GM12878 (cell line): ENCODE measurements around the gene ERC2. TPM values are rescaled to one million over a fixed set of nuclear protein-coding genes. Genes with fewer than 3 reads are reported as not detected.

Experiments used
- ASH2L ChIP-seq: fragments of 300-600, 200-600 bp; sonication (generic); IDR thresholded peaks from 2 replicates; pipeline ENCODE4 v1.6.1; 2017; ENCODE audit warnings: low read depth, mild to moderate bottlenecking, borderline replicate concordance
- BACH1 ChIP-seq: fragments of 450-650 bp; IDR thresholded peaks from 2 replicates; pipeline ENCODE4 v1.6.1; 2017; ENCODE audit warnings: mild to moderate bottlenecking, borderline replicate concordance
- FOXK2 ChIP-seq: fragments of 450-650 bp; IDR thresholded peaks from 2 replicates; pipeline ENCODE4 v1.6.1; 2017; ENCODE audit warnings: mild to moderate bottlenecking, moderate library complexity
- HDGF ChIP-seq: fragments of 450-650 bp; IDR thresholded peaks from 2 replicates; pipeline ENCODE4 v1.6.1; 2016; ENCODE audit warnings: antibody characterized with exemption
- NFYA ChIP-seq: IDR thresholded peaks from 2 replicates; pipeline ENCODE4 v1.6.1; 2011; ENCODE audit warnings: low read depth, mild to moderate bottlenecking, low read length, improper control_type of control experiment, borderline replicate concordance
- ZNF622 ChIP-seq: fragments of 450-650 bp; IDR thresholded peaks from 2 replicates; pipeline ENCODE4 v1.6.1; 2017; ENCODE audit warnings: mild to moderate bottlenecking, inconsistent platforms
- polyA plus RNA-seq, 11 experiments: library from polyadenylated mRNA; depleted of rRNA in 4 of 11; unstranded in 6 of 11; stranded (reverse) in 5 of 11; fragments of >200 nt; fragmentation: Nextera tagmentation in 4 of 11; fragmentation: Illumina TruSeq in 1 of 11; extraction: Ambion mirVana in 4 of 11; extraction: Trizol in 1 of 11; gene quantifications; 1 replicate in 1 of 11; 2 replicates in 10 of 11; pipeline versions ENCODE4 v1.2.1 to v1.2.3, GENCODE V29; 2011 to 2016; ENCODE audit warnings: inconsistent platforms in 2 of 11, missing spikeins in 2 of 11, low read depth in 1 of 11
- total RNA-seq, 4 experiments: library from RNA; depleted of rRNA in 3 of 4; stranded (reverse); fragments of >200 nt in 3 of 4; fragmentation: Illumina TruSeq in 1 of 4; extraction: Trizol in 1 of 4; gene quantifications; 2 replicates each; pipeline versions ENCODE4 v1.2.1 to v1.2.3, GENCODE V29; 2013 to 2021
- TF ChIP-seq, protein P1 (sequence below): fragments of 450-650 bp; IDR thresholded peaks from 2 replicates; pipeline ENCODE4 v1.6.1; 2017; ENCODE audit warnings: mild to moderate bottlenecking
- TF ChIP-seq, protein P2 (sequence below): fragments of 450-650 bp; IDR thresholded peaks from 2 replicates; pipeline ENCODE4 v1.6.1; 2016; ENCODE audit warnings: mild to moderate bottlenecking, moderate library complexity, borderline replicate concordance

ERC2 gene
- total and polyA plus RNA-seq, 10 of the 15 experiments (the other 5 are each of a cell fraction or from before 2014, with no cell fraction given): 0.06 to 1.4 (median 0.12) TPM; not detected in 3

DNA sequence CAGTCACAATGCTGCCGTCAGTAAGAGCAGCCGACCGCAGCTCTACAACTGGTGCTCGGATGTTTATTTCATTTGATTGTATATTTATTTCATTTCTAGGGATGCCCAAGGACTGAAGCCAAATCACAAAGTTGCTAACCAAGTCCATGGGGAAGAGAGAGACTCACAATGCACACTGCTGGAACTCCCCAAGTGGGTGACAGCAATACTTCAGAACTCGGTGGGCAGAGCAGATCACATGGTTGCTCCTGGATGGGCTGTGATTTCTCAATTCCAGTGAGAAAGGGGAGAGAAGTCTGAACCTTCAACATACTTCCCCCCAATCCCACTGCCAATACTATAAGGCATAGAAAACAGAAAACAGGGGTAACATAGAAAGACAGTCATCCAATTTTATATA lies 715.4 kb downstream of the ERC2 start (continued):
- no peak for TF ChIP-seq BACH1
- TF ChIP-seq, protein P1, sequence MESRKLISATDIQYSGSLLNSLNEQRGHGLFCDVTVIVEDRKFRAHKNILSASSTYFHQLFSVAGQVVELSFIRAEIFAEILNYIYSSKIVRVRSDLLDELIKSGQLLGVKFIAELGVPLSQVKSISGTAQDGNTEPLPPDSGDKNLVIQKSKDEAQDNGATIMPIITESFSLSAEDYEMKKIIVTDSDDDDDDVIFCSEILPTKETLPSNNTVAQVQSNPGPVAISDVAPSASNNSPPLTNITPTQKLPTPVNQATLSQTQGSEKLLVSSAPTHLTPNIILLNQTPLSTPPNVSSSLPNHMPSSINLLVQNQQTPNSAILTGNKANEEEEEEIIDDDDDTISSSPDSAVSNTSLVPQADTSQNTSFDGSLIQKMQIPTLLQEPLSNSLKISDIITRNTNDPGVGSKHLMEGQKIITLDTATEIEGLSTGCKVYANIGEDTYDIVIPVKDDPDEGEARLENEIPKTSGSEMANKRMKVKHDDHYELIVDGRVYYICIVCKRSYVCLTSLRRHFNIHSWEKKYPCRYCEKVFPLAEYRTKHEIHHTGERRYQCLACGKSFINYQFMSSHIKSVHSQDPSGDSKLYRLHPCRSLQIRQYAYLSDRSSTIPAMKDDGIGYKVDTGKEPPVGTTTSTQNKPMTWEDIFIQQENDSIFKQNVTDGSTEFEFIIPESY: no peak
- TF ChIP-seq ASH2L: no peak
- TF ChIP-seq FOXK2: no peak
- TF ChIP-seq NFYA: no peak
- no peak for TF ChIP-seq ZNF622
- no peak for TF ChIP-seq HDGF
- TF ChIP-seq, protein P2, sequence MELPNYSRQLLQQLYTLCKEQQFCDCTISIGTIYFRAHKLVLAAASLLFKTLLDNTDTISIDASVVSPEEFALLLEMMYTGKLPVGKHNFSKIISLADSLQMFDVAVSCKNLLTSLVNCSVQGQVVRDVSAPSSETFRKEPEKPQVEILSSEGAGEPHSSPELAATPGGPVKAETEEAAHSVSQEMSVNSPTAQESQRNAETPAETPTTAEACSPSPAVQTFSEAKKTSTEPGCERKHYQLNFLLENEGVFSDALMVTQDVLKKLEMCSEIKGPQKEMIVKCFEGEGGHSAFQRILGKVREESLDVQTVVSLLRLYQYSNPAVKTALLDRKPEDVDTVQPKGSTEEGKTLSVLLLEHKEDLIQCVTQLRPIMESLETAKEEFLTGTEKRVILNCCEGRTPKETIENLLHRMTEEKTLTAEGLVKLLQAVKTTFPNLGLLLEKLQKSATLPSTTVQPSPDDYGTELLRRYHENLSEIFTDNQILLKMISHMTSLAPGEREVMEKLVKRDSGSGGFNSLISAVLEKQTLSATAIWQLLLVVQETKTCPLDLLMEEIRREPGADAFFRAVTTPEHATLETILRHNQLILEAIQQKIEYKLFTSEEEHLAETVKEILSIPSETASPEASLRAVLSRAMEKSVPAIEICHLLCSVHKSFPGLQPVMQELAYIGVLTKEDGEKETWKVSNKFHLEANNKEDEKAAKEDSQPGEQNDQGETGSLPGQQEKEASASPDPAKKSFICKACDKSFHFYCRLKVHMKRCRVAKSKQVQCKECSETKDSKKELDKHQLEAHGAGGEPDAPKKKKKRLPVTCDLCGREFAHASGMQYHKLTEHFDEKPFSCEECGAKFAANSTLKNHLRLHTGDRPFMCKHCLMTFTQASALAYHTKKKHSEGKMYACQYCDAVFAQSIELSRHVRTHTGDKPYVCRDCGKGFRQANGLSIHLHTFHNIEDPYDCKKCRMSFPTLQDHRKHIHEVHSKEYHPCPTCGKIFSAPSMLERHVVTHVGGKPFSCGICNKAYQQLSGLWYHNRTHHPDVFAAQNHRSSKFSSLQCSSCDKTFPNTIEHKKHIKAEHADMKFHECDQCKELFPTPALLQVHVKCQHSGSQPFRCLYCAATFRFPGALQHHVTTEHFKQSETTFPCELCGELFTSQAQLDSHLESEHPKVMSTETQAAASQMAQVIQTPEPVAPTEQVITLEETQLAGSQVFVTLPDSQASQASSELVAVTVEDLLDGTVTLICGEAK: no peak
